Activated CD8-positive, alpha-beta memory T cell treated with anti-CD3 and anti-CD28 coated beads for 24 hours (primary cell): ENCODE measurements around the gene IL17RD.

Experiments used
- DNase-seq: peaks from one replicate; pipeline ENCODE4 v3.0.0-alpha.2; 2020

IL17RD gene

DNA sequence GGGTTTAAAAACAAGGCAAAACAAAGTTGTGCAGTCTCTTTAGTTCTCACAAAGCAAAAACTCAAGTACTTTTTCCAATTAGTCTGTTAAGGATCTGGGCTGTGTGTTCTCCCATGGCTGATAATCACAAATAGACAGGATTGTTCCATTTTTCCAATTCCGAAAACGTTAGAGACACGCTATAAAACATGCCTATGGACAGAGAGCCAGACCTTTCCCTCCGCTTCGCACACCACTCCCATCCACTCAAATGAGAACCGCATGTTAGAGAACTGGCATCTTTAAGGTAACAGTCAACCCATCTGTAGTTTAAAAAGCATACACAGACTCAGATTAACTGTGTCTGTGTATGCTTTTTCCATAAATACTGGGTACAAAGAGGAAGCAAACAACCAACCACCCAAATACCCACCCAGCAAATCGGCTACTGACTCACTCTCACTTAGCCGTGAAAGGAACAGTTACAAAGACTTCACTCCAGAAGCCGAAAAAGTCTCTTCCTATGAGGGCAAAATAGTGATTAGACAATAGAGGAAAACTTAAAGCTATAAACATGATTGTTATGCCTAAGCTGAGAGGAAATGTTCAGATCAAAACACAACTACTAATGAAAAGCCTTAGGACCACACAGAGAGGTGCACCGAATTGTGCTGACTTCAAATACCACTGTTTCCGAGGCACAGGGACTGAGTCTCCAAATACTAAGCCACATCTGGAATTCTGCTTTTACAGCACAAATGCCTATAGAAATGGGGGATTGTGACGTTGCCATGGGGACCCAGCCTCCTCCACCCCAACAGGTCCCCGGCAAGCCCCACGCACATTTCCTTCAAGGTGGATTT lies 36.1 kb downstream of the IL17RD start:
- no peak for DNase-seq

DNA sequence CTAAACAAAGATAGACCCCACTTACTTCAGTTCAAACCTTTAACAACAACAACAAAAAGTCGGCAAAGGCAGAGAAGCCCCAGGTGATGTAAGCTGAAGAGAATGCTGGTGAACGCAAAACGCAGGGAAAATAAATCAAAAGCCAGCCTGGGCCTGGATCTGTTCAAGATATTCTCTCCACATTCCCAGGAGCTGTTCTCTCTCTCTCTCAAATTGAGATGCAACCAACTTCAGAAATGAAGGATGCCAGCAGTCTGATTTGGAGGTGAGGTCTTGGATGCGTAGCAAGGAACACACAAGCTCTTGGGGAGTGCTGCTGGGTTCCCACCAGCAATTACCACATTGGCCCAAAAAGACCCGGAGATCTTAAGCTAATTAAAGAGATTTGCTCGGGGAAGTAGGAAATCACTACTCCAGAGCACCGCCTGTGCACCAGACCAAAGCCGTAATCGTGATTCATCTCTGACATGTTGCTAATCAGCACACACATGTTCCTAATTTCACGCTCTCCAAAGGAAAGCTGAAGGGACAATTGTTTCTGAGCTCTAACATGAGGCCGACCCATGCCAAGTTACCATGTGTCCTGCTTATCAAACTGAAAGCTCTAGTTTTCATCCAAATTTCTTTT lies 37.1 kb downstream of the IL17RD start:
- no peak for DNase-seq

DNA sequence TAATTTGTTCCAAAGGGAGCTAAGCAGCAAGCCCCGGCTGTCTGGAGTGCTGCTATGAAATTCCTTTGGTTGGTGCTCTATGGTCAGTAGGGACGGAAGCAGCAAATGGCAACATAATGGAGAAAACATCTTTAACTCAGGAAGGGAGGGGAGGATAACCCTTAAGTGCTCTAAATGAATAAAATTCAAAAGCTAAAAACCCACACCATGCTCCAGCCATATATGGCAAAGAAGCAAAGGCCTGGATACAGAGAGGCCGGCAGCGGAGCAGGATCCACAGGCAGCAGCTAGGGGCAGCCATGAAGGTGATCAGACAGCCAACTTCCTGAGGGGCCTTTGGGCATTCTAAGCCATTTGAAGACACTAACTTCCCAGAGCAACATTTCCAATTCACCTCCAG lies 38.9 kb downstream of the IL17RD start:
- DNase-seq: no peak

DNA sequence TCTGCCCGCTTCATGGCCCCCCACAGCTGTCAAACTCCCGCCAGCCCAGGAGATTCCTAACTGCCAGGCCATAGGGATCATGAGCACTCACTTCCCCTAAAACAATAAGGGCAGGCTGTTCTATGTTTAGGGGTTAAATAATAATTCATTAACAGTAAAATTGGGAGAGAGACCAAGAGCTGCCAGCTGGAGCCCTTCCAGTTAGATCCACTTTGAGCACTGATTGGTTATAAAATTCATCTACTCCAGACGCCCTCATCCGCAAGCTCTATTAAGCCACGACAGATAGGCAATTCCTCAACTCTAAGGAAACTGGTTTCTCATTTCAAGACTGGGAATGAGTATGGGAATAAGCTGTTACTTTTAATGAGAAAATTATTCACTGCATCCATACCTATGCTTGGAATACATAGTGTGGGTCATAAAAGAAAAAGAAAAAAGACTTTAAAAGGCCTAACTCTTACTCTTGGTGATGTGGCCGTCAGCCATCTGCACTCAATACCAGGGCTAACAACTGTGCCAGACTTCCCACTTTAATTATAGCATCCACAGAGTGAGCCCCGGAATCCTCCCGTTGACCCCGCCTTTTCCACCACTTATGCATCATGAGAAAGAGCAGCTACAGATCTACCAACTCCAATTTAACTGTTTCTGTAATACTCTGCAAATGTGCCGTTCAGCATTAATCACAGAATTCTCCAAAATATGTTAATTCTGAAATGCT lies 44.5 kb downstream of the IL17RD start:
- no peak for DNase-seq

DNA sequence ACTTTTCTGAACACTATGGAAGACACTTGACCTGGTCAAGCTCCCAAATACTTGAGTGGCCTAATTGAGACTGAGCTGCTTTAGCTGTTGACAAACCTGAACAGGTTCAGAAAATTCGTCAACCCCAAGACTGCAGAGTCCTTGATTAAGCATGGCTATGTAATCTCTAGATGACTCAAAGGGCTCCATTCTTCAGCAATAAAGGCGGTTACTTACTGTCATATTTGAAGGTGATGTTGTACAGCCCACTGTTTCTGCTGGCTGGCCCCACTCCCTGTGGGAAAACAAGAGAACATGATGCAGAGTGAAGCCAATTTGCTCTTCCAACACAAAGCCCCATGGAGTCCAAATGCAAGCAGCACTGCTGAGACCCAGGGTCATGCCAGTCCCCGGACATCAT lies 45.1 kb downstream of the IL17RD start:
- no peak for DNase-seq

DNA sequence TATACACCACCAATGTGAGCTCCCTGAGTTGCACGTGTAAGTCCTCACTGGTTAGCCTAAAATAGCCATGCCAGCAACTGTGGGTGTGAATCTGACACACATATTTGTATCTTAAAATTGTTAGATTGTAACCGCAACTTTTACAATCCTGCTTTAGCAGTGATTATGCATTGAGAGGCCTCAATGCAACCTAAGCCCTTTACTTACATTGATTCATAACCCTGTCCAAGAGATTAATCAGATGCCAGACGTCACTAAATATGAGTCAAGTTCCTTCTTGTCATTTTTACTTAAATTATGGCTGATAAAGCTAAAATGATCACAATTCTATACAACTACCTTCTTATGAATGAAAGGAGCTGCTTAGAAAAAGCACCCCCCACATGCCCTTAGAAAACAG lies 46.9 kb downstream of the IL17RD start:
- no peak for DNase-seq

DNA sequence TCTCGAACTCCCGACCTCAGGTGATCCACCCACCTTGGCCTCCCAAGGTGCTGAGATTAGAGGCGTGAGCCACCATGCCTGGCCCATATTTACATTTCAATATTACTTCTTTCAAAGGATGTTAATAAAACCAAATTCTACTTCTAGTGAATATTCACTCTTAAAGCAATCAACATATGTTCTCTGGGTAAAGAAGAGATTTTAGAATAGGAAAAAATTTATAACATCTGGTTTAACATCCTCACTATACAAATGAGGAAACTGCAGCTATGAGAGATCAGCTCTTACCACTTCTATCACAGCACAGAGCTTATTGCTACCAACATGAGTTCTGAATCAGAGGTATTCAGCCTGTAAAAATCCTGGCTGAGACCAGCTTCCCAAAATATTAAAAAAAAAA lies 48.7 kb downstream of the IL17RD start:
- no peak for DNase-seq

DNA sequence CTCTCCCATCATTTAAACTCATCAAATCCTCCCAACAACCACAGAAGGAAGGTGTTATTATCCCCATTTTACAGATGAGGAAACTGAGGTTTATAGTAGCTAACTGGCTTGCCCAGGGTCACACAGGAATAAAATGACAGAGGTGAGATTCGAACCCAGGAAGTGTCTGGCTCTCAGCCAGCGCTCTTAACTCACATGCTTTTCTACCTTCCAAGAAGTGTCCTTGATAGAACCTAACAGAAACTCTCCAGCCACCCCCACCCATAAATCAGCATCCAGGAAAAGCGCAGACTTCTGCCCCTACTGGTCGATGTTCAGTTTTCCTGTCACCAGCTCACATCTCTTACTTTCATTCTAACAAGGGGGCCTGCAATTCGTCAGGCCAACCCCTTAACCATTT lies 52.9 kb downstream of the IL17RD start:
- DNase-seq: no peak

DNA sequence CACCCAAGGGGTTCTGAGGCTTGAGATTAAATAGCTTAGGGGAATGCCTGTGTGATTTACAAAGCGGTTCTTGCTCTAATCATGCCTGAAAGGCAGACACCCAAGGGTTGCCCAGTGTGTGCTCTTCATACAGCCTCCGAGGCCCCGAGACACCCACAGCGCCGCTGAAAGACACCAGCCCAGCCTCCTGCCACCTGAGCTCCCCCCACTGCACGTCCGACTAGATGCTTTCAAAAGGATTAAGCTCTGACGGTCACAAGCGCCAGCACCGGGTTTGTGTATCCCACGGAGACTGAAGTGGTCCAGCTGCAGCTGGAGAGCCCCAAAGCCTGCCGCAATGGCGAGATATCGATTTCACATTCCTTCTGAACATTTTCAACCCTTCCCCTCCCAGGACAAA lies 54.4 kb downstream of the IL17RD start:
- DNase-seq: no peak

DNA sequence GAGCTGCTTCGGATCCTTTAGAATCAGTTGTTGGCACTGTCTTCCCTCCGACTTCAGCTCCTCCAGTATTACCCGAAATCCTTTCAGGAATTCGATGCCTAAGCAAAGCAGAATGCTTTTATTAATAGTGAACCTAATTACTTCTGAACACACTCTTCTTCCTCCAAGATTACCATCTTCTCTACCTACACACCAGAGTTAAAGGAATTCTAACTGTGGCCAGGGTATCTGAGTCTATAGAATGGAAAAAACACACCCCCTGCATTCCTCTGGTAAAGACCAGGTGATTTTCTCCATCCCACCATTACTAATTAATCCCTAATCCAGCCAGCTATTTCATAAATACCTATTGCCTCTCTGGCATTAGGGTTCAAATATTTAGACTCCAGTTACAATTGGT lies 54.9 kb downstream of the IL17RD start:
- DNase-seq: no peak

DNA sequence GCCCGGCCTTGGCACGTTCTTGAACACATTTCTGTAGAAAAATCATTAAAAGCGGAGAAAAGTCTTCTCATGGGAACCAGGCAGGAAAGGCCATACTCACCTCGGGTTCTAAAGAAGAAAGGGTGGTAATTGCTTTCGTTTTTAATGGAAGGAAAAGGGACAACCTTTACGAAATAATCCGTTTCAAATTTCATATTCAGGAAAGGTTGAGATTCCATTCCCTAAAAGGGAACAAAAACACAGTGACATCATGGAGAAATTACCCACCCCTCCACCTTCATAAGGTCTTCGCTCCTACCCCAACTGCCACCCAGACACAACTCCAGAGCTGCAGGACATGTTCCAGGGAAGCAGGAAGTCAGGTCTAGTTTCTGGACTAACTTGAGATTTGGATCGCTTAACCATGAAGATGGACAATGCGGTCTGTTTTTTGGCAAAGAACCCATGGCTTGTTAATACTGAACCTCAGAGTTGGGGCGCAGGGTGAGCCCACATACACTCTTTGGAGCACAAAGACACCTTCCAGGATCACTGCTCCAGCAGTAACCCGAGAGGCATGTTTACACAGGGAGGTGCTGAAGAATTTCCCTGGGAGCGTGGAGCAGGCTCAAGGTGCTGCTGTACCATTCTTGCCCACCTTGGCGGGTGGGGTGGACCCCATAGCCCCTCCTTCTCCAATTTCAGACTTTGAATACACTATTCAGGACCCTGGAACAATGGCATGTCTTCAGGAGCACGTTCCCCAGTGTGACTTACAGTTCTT lies 55.5 kb downstream of the IL17RD start:
- DNase-seq: no peak

DNA sequence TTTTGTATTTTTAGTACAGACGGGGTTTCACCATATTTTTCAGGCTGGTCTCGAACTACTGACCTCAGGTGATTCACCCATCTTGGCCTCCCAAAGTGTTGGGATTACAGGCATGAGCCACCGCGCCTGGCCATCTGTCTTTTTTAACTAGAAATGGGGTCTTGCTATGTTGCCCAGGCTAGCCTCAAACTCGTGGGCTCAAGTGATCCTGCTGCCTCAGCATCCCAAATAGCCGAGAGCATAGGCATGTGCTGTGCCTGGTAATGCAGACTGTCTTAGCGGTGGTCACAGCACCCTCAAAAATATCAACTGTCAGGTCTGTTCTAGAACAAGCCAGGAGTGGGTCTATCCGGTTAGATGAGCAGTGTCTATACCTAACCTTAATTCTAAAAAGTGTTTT lies 56.5 kb downstream of the IL17RD start:
- no peak for DNase-seq

DNA sequence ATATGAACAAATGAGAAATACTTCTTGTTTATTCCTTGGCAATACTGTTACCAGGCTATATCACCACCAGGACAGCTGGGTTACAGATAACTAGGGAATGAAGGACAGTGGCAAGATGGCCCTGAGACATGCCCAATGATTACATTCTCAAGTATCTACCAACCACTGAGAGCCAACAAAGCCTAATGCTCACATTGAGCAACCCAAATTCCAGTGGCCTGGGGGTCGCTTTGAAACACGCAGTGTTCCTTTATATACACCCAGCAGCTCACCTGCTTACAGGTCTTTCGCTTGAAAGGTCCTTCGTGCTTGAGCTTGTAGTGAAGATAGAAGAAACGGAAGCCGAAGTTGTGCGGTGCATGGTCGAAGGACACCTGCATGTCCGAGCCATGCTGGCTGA lies 59.6 kb downstream of the IL17RD start:
- no peak for DNase-seq

DNA sequence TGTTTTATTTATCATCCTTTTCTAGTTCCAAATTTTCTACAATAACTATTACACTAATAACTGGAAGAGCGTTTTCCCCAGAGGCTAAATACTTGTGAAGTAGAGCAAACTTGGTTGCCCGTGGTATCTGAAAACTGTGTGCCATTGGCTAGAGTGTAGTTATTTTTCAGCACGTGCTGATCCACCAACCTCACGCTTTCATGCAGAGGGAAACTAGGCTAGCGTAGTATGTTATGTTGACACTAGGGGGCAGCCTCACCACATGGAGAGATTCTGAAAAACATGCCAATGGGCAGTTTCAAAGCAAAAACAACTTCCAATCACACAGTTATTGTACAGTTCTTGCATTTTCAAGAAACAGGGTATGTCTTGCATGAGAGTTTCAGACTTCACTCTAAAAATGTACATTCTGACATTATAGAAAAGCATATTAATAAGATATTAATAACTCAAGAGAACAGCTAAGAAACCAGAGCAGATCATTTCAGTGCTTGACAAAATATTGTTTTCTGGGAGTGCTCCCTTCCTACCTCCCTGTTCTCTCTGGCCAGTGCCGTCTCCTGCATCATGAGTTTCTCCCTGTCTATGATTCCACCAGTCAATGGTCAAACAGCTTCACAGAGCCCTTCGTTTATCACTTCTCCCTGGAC lies 65.0 kb downstream of the IL17RD start:
- DNase-seq: peak; percentile 74

DNA sequence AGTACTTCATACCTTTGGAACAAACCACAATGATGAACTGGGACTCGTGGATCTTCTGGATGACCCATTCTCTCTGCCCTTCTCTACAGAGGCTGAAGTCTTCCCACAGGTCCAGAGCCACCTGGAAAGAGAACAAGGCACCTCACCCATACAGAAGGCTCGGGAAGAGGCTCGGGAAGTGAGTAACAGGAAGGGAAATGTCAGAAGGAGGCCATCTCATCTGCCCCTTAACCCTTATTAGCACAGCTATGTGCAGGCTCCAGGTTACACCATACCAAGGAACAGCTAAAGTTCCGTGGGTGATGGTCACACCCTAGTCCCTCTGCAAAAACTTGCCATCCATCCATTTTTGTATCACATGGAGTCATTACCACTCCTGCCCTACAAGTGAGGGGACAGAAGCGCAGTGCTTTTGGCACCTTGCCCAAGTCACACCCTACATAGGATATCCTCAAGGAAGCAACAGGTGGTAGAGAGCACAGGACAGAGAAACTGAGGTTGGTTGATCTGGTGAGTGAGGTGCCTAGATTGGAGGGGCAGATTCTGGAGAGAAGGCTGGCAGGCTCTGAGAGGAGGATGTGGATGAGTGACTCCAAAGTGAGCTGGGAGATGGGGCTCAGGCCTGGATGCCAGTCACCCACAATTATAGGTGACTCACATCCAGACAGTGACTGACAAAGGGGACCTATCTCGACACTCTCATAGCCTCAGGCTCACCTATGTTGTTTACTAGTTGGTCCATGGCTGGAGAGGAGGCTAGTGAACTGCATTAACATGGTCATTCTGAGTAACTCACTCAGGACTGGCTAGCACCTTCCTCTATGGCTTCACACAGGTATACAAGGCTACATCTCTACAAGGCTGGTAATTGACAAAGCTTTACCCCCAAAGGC lies 66.5 kb downstream of the IL17RD start:
- no peak for DNase-seq

DNA sequence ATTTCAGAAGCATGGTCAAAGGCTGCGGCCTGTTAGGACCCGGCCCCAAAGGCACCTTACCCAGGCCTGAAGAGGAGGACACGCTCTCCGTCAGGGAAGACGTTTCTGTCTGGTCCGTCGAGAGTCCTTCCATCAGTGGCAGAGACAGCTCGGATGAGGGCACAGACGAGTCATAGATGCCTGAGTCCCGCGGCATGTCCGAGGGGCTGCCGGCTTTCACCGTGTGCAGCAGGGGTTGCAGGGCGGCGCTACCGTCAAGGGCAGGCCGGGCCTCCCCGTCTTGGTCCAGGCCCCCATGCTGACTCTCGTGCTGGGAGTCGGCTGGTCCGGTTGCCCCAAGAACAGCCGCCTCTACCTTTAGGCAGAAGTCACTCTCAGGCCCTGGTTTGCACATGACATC lies 67.6 kb downstream of the IL17RD start:
- no peak for DNase-seq

DNA sequence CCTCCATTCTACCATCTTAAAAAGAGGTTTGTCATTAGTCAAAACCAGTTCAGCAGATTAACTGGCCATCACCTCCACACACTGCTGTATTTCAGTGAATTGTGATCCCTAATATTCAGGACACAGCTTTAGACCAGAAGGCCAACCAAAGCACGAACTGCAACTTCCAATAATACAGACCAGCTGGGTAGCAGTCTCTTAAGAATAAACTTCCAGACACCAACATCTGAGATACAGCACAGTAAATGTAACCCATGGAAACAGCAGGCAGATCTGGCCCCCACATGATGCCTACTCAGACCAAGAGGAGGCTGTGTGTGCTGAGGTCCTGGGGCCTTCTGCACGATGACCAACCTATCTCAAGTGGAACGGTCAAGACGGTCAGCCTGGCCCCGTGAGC lies 69.8 kb downstream of the IL17RD start:
- no peak for DNase-seq

DNA sequence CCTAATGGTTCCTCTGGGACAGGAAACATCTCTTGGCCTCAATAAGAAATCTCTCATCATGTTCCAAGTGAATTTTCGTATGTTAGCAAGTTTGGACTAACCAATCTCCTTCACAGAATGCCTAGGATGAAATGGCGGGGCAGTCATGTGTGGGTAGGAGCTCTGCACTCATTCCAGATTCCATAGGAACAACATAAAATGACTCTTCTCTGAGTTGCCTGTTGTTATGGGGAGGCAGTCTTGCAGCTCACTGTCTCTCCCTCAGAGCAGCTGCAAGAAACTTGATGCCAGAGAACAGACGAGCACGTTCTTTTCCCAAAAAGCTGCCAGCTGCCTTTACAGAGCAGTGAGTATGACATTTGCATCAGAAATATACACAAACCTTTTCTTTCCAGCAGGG lies 70.6 kb downstream of the IL17RD start:
- DNase-seq: no peak

DNA sequence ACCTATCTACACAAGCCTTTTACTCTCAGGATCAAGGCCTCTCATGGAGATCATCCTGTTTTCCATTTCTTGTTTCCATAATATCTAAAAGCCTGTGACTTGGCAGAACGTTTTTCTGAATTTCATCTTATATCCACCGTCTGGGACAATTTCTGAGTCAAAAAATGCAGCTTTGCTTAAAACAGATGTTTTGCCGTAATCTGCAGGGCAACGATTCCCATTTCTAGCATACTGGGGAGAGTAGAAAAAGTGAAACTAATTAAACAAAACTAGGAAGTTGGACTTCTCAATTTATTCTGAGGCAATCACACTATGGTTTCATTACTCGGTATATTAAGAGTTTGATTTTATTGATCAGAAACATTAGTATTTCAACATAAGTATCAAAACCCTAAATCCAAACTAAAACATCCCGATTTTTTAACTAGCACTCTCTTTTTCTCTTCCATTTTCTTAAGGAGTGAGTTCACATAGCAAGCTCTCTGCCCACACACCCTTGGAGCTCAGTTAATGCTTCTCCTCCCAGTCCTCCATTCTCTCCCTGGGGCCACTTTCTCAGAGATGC lies 71.1 kb downstream of the IL17RD start:
- no peak for DNase-seq

DNA sequence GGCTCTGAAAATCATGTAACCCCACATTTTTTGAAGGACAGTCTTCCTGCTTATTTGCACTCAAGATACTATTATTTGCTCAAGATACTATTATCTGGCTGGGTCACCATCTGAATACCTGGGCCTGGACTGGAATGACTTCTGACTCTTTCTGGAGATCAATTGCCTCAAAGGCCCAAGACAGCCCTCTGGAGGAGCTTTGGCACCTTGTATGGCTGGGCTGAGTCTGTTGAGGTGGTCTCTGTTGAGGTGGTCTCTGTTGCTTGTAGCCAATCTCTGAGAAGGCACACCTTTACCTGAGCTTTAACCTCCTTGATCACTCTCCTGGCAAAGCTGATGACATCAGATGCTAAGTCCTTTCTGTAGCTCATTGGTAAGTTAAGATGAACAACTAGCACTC lies 71.7 kb downstream of the IL17RD start:
- DNase-seq: no peak

DNA sequence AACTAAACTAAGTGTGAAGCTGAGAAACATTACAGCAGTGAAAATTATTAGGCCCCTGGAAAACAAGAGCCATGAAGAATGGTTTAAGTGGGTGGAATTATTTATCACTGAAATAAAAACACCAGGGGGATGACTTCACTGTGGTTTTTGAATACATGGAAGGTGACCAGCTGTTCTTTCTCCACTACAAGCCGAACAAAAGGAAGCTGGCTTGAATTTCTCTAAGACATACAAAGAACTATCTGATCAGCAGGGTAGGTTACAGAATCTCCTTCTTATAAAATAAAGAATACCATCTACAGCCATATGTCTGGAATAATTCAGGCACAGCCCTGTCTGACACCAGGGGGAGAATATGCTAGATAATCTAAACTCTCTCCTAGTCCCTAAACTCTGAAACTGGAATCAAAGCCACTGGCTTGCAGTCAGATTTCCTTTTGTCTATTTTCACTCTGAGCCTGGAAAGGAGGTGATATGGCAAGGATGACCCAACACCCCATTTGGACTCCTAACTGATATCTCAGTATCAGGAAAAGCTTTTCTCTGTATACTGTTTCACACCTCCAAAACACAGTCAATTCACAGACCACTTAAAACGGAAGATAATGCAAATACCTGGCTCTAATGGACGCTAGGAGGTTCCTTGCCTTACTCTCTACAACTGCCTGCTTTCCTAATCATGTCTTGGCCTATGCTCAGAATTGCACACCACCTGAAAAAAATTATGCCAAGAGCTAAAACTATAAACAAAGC lies 73.5 kb downstream of the IL17RD start:
- DNase-seq: no peak
